ENCODE measurements around the gene ARHGAP23.

The ARHGAP23 gene

GRCh38 chr17:38442548-38442947, 14.3 kb downstream of the ARHGAP23 start:
- no peak for DNase-seq (ENCODE audit: low spot score)

- DNase-seq (ENCODE audit: low spot score) = no peak
Observed at GRCh38 chr17:38443356-38444031, 15.2 kb downstream of the ARHGAP23 start.

- DNase-seq (ENCODE audit: low spot score) = peak; percentile 44
Observed at GRCh38 chr17:38444151-38444550, 15.9 kb downstream of the ARHGAP23 start.

GRCh38 chr17:38447502-38448085, 19.3 kb downstream of the ARHGAP23 start:
- no peak for DNase-seq (ENCODE audit: low spot score)

GRCh38 chr17:38448208-38448771, 20.0 kb downstream of the ARHGAP23 start:
- no peak for DNase-seq (ENCODE audit: low spot score)

DNA sequence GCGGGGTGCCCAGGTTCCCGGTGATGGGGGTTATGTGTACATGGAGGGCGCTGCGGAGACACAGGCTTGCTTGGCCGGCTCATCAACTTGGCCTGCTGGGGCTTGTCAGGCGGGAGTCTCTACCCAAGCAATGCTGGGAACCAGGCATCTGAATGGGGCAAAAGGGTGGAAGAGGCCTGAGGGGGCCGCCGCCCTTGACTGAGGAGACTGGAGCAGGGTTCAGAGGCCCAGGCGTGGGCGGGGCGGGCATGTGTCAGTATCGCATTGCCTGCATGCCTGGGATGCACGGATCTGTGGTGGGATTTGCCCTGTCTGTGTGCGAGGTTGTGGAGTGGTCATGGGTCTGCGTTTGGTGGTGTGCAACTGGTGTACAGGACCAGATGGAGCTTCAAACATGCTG, 21.1 kb downstream of the ARHGAP23 start:
- no peak for DNase-seq (ENCODE audit: low spot score)

DNA sequence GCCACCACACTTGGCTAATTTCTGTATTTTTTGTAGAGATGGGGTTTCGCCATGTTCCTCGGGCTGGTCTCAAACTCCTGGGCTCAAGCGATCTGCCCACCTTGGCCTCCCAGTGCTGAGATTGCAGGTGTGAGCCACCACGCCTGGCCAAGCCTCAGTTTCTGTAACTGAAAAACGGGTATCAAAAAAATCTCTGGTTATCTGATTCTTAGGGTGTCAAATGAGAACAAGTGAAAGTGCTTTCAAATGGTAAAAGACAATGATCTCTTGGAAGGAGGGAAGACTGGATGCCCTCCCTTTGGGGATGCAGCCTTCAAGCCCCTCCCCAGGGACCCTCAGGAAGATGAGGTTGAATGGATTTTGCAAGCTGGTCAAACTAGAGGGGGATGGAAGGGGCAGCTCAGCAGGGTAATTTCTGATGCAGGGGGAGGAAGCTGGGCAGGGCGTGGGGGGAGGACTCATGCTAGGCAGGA, 22.3 kb downstream of the ARHGAP23 start:
- DNase-seq (ENCODE audit: low spot score) = no peak

- no peak for DNase-seq (ENCODE audit: low spot score)
Observed at GRCh38 chr17:38451030-38451839, 23.0 kb downstream of the ARHGAP23 start.

DNA sequence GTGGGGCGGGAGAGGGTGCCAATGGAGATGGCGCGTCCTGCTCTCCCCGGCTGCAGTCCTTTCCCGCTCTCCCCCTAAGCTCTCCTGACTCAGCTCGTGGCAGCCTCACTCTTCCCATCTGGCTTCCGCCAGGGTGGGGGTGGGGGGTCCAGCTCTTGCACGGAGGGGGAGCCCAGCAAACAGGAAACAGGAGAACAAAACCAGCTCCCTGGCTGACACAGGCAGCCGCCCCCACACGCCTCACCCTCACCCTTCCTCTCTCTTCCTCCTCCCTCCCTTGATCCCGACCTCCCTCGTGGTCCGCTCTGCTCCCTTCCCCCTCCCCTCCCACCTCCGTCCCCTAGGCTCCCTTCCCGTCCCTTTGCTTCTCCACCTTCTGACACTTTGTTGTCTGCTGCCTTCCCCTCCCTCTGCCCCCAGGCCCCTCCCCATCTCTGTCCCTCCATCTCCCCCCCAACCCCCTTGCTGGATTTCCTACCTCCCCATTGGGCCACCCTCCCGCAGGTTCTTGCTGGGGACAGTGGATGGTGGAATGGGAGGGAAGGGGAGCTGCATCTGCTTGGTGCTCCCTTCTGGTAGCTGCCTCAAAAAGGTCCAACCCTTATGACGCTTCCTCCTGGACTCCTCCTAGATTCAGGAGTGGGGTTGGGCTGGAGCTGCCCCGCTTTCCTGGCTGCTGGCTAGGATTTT, 23.7 kb downstream of the ARHGAP23 start:
- DNase-seq (ENCODE audit: low spot score) = no peak

- no peak for DNase-seq (ENCODE audit: low spot score)
Observed at GRCh38 chr17:38452719-38453118, 24.5 kb downstream of the ARHGAP23 start.

- DNase-seq (ENCODE audit: low spot score) = no peak
Observed at GRCh38 chr17:38453951-38454421, 25.7 kb downstream of the ARHGAP23 start.

- no peak for DNase-seq (ENCODE audit: low spot score)
Observed at GRCh38 chr17:38454532-38454931, 26.3 kb downstream of the ARHGAP23 start.

- no peak for DNase-seq (ENCODE audit: low spot score)
Observed at GRCh38 chr17:38455288-38455915, 27.1 kb downstream of the ARHGAP23 start.

DNA sequence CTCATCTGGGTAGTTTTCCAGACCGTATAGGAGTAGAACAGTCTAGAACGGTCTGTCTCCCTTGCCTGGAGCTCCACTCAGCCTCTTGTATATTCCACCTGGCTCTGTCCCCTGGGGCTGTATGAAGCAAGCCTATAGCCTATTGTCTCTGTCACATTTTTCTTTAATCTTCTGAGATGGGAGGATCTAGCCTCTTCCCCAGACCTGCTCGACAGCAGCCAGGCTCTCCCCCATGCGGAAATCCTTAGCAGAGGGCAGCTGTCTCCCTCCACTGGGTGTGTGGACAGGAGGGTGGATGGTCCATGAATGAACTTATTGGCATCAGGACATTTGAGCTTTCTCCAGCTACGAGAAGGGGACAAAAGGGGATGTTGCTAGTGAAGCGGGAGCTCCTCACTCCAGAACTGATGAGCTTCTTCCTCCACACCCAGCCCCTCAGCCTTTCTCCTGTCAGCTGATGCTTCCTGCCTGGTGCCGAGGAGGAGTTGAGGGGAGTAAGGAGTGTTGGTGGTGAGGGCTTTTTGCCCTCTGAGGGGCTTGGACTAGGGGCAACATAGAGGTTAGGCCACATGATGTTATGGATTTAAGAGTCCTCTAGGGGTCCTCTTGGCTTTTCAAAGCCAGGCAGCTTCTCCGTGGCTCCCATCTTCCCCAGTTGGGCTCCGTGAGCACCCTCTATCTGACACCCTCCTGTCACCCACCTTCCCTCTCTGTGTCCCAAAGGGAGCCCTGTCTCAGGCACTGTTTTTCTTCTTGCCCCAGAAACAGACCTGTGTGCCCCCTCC, 28.0 kb downstream of the ARHGAP23 start:
- no peak for DNase-seq (ENCODE audit: low spot score)

- no peak for DNase-seq (ENCODE audit: low spot score)
Observed at GRCh38 chr17:38457577-38458371, 29.5 kb downstream of the ARHGAP23 start.

- DNase-seq (ENCODE audit: low spot score) = no peak
Observed at GRCh38 chr17:38458521-38458920, 30.3 kb downstream of the ARHGAP23 start.

GRCh38 chr17:38459567-38459966, 31.3 kb downstream of the ARHGAP23 start:
- DNase-seq (ENCODE audit: low spot score) = no peak

- DNase-seq (ENCODE audit: low spot score) = no peak
Observed at GRCh38 chr17:38460082-38460715, 31.9 kb downstream of the ARHGAP23 start.
